Stimulated activated CD8-positive, alpha-beta memory T cell treated with anti-CD3 and anti-CD28 coated beads, Interleukin-15, amount 100 ng/mL, for 1 hour (primary cell): ENCODE data around the gene ZXDC.

Experiments used
- DNase-seq: peaks from one replicate; pipeline ENCODE4 v3.0.0-alpha.2; 2020; ENCODE audit warnings: low read depth

Gene ZXDC

GRCh38 chr3:126394179-126394976 lies 81.3 kb downstream of the ZXDC start, which contains the start of gene CFAP100:
TSS of gene CFAP100 (plus strand) at chr3:126394909. CDS start at chr3:126396001, 1,092 bp downstream.
- DNase-seq, result no peak

DNA sequence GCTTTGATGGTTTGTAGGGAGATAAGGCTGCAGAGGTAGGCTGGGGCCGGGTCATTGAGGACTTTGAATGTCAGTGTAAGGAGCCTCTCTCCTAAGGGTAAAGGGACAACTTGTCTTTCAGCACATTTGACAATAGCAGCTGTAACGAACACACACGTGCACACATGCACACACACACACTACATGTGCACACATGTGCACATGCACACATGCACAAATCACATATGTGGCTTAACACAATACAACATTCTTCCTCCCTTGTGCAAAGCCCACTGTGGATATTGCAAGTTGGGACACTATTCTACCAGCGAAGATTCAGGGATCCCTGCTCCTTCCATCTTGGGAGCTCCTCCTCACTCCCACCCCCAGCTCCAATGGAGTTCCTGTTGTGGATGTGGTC lies 82.1 kb downstream of the ZXDC start:
- no peak for DNase-seq

- DNase-seq, result no peak
Observed at GRCh38 chr3:126392246-126392645, 83.4 kb downstream of the ZXDC start.

GRCh38 chr3:126391631-126392030 lies 84.1 kb downstream of the ZXDC start:
- no peak for DNase-seq

DNA sequence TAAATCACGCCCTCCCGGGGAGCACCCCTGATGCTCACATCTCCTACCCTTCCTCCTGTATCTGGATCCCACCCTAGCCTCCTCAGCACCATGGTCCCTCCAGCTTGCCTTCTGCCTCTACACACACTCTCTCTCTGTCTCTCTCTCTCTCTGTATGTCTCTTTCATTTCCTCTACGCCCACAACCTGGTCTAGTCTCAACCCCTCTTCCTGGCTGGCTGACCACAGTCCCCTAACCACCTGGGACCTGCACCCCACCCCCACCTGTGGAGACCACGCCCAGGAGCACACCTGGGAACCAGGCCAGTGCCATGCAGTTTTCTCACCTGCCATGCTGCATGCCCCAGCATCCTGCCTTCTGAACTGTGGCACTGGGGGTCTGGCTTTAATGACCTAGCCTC lies 84.9 kb downstream of the ZXDC start:
- no peak for DNase-seq

DNA sequence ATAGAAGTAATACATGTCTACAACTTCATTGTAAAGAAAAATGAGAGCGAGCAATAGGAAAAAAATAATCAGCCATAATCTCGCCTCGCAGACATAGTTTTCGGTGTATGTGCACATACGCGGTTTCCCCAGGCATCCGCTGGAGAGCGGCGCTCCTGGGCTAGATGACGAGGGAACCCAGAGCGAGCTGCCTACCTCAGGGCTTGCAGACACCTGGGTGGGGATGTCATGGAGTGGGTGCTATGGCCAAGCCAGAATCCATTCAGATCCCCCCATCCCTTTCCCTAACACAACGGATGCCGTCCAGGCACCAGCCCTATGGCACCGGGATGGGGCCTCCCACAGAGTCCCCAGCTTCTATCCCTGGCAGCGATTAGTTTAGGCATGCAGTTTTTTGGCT lies 85.5 kb downstream of the ZXDC start:
- no peak for DNase-seq

GRCh38 chr3:126389794-126390146 lies 85.9 kb downstream of the ZXDC start:
- DNase-seq, result no peak

- DNase-seq, result no peak
Observed at GRCh38 chr3:126389112-126389793, 86.4 kb downstream of the ZXDC start.
